GM18520 (cell line): ENCODE data around the gene NRK.
"Not testable (repeated sequence)": the region's sequence is repeated elsewhere in the genome, so short reads cannot be mapped to it uniquely, and the experiment has no call there.

Experiments used
- ATAC-seq: cut with Tn5 transposase; IDR thresholded peaks from one replicate; pipeline ENCODE4 v1.9.1; 2021; ENCODE audit not compliant: unreplicated experiment

Gene NRK, protein sequence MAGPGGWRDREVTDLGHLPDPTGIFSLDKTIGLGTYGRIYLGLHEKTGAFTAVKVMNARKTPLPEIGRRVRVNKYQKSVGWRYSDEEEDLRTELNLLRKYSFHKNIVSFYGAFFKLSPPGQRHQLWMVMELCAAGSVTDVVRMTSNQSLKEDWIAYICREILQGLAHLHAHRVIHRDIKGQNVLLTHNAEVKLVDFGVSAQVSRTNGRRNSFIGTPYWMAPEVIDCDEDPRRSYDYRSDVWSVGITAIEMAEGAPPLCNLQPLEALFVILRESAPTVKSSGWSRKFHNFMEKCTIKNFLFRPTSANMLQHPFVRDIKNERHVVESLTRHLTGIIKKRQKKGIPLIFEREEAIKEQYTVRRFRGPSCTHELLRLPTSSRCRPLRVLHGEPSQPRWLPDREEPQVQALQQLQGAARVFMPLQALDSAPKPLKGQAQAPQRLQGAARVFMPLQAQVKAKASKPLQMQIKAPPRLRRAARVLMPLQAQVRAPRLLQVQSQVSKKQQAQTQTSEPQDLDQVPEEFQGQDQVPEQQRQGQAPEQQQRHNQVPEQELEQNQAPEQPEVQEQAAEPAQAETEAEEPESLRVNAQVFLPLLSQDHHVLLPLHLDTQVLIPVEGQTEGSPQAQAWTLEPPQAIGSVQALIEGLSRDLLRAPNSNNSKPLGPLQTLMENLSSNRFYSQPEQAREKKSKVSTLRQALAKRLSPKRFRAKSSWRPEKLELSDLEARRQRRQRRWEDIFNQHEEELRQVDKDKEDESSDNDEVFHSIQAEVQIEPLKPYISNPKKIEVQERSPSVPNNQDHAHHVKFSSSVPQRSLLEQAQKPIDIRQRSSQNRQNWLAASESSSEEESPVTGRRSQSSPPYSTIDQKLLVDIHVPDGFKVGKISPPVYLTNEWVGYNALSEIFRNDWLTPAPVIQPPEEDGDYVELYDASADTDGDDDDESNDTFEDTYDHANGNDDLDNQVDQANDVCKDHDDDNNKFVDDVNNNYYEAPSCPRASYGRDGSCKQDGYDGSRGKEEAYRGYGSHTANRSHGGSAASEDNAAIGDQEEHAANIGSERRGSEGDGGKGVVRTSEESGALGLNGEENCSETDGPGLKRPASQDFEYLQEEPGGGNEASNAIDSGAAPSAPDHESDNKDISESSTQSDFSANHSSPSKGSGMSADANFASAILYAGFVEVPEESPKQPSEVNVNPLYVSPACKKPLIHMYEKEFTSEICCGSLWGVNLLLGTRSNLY (N-terminal part only)

GRCh38 chrX:105822138-105823091, at the start of gene NRK:
NRK (plus strand) TSS chrX:105822539; CDS start chrX:105822846, 307 bp downstream.
- no peak for ATAC-seq

GRCh38 chrX:105773801-105774200, 48.5 kb upstream of the NRK start:
- ATAC-seq, result no peak

DNA sequence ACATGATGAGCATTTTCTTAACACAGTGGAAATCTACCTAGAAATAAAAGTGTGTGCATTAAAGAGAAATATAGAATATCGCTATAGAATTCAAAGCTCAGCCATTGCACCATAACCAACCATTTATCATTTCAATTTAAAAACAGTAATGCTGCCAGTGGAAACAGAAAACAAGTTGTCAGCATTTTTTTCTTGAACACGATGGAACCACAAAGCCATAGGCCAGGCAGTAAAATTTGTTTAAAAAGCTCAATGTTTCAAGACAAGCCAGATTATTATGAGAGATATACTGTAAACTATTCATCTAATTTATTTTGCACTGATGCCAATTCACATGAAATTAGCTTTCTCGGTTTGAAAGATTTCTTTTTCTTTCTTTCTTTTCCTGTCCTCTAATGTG, 46.7 kb upstream of the NRK start:
- ATAC-seq, result no peak

GRCh38 chrX:105781804-105782203, 40.5 kb upstream of the NRK start:
- no peak for ATAC-seq

DNA sequence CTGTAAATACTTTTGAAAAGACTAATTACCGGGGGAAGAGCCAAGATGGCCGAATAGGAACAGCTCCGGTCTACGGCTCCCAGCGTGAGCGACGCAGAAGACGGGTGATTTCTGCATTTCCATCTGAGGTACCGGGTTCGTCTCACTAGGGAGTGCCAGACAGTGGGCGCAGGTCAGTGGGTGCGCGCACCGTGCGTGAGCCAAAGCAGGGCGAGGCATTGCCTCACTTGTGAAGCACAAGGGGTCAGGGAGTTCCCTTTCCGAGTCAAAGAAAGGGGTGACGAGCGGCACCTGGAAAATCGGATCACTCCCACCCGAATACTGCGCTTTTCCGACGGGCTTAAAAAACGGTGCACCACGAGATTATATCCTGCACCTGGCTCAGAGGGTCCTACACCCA, 25.5 kb upstream of the NRK start:
- ATAC-seq, result not testable (repeated sequence)

DNA sequence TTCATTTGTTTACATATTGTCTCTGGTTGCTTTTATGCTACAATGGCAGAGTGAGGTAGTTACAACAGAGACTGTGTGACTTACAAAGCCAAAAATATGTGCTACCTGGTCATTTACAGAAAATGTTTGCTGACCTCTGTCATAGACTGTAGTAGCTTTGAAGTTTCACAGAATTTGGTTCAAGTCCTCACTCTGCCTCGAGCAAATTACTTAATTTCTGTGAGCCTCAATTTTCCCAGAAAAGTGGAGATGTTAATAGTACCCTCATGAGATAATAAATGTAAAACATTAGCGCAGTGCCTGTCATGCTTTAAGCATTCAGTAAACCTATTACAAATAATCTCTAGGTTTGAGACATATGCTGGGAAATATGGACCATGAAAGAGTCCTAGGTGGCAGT, 18.4 kb upstream of the NRK start:
- ATAC-seq, result no peak

- not testable (repeated sequence) for ATAC-seq
These were observed 16.7 kb upstream of the NRK start for GRCh38 chrX:105805655-105806054.

DNA sequence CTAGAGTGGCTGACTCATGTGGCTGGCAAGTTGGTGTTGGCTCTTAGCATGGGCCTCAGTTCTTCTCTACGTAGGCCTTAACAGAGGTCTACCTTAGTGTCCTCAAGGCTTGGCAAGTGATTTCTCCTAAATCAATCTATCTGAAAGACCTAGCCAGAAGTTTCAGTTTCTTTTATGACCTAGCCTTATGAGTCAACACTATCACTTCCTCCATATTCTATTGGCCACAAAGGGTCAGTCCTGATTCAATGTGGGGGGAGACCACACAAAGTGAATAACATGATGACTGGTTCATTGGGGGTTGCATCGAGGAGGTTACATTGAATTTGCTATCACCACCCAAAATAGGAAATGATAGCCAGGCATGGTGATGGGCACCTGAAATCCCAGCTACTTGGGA, 5.8 kb upstream of the NRK start:
- no peak for ATAC-seq

- ATAC-seq, result no peak
These were observed 2.1 kb upstream of the NRK start for GRCh38 chrX:105820247-105820646.

GRCh38 chrX:105821471-105822121, 743 bp upstream of the NRK start:
- no peak for ATAC-seq

- no peak for ATAC-seq
These were observed 735 bp downstream of the NRK start for GRCh38 chrX:105823092-105823455.

GRCh38 chrX:105829011-105829410, 6.7 kb downstream of the NRK start:
- ATAC-seq, result no peak

DNA sequence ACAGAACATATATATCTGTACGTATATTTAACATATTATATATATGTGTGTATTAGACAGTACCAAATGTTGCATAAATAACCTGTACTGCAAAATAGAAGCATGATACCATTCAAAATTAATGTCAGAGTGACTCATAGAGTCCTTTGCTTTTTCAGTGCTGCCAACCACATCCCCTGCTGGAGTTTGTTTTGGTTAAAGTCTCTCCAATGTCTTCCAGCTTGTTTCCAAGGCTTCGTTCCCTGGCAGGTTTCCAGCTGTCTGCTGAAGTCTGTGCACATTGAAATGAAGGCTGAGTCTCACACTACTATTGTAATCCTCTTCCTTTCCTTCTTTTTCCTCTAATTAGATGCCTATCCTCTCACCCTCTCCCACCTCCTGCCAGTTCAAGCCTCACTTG, 14.9 kb downstream of the NRK start:
- no peak for ATAC-seq

DNA sequence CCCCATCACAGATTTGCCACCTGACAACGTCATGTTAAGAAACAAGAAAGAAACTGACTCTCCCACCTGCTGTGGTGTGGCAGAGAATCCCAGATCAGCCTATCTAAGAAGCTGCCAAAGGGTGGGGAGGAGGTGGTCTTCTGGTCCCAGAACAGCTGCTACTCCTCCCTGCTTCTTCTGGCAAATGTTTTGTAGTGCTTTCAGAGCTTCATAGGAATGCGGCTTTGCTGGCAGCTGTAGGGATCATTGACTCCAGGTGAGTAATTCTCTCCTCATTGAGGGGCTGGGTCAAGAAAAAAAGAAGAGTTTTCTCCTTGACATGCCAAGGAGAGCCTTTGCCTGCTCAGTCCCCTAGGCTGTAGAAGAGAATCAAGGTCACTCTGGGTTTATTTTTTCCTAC, 23.3 kb downstream of the NRK start:
- ATAC-seq, result no peak

- ATAC-seq, result not testable (repeated sequence)
These were observed 27.8 kb downstream of the NRK start for GRCh38 chrX:105850100-105850499.

DNA sequence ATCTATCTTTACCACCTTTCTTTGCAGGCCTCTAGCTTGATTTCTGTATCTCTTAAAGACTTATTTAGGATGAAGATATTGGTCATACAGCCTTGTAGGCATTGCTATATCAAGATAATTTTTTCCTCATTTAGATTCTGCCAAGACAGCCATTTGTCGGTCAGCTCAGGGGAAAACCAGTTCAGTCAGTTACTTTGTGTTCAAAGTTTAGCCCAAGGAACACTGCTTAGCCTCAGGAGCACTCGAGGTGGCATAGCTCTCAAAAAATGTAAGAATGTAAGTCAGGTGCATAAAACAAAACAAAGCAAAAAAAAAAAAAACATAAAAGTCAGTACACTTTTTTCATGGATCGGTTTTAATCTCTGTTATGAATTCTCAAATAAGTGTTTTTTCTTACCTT, 43.4 kb downstream of the NRK start:
- no peak for ATAC-seq

DNA sequence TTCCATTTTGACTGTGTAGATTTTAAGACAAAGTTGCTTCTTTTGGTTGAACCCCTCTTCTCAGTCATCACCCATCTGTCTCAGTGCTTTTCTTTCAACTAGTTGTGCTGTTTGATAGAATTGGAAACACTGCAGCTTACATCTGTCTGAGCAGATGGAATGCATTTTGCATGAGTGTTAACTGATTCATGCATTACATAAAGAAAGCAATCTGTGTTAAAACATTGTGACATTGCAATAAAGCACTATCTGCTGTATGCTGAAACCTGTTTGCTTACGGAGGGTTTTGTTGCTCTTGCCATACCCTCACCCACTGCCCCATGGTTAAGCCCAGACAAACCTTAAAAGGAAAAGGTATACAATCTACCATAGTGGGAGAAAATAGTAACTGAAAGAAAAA, 47.4 kb downstream of the NRK start:
- no peak for ATAC-seq

DNA sequence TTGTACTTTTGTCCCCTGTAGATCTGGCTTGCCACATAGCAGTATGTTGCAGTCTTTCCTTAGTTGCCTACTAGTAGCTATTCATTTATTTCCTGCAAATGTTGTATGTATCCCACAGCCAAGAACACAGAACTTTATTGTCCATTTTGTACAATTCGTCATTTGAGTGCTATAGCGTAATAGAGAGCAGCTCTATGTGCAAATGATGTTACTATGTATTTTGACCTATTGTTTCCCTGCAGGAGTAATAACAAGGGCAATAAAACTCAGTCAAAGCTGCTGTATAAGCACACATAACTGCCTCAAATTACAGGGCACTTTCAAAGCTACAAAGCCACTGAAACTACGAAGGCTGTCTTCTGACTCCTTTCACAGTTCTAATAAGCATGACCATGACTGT, 48.1 kb downstream of the NRK start:
- no peak for ATAC-seq

DNA sequence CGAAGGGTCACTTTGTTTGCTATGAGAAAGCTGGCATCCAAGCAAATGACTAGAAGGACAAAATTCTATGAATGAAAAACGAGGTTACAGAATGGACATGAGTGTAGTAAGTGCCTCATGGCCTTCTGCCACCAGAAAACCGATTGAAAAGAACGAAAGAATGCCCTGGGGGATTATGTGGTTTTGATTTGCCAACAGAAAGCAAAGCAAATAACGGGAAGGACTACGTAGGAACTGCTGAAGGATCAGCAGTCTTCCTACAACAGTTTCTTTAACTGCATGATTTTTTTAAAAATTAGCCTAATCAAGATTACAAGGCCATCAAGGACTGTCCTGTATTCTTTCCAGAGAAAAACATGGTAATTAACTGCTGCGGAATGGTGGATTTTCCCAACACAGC, 50.6 kb downstream of the NRK start:
- no peak for ATAC-seq

GRCh38 chrX:105874790-105875189, 52.5 kb downstream of the NRK start:
- ATAC-seq, result no peak
